IPS DF 19.7 (cell line): ENCODE measurements around the gene FRMD4A.
"Not testable (repeated sequence)": the region's sequence is repeated elsewhere in the genome, so short reads cannot be mapped to it uniquely, and the experiment has no call there.

Experiments used
- DNase-seq: peaks from one replicate; pipeline ENCODE4 v3.0.0-alpha.2; 2013; ENCODE audit warnings: low read depth, low spot score

Gene FRMD4A

DNA sequence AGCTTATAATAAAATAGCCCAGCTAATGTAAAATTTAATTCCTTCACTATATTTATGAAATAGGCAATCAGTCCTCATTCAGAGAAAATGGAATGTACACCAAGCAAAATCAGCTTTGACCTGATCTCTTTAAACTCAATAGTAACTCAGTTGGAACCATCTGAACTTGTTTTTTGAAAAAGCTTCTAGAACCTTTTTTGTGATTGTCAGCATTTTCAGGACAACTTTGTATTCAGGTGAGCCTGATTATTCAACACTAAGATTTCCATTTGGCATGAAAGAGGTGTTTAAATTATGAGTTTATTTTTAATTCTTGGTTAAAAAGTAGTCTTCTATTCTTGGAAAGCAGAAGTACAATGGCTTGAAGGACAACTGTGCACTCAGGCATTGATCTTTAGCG, 89.5 kb downstream of the FRMD4A start:
- DNase-seq, result no peak

DNA sequence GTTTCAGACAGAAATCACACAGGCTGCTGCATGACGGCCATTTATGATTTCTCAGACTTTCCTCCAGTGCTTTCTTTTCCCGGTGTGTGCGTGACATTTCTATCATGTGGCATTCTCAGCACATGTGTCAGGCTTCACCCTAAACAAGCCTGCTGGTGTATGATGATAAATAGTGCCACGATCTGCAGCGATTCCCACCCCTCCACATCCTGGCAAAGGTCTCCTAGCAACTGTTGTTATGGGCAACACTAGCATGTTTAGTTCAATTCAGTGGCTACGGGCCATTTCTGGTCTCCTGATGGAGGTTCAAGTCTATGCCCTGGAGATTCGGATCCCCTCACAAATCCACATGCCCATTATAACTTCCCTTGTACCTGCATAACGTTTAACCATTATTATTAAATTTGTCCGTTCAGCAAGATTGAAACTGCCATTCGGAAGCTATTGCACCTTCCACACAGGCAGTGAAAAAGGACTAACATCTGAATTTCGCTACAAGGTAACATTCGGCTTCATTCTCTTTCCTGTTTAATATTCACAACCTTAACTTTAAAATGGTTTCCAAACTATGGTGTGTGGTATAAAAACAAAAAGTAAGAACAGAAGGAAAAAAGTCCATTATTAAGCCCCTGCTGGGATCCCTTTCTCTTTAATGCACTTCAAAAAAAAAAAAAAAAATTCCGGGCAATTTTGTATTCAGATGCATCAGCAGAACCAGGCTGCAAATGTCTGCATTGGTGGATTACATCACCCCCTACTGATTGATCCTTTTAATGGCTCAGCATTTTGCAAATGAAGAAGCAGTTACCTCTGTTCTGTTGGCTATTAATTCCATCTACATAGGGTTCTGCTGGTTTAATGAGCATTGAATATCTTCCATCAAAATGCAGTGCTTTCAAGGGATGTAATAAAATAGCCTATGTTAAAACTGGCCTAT, 90.2 kb downstream of the FRMD4A start:
- no peak for DNase-seq

DNA sequence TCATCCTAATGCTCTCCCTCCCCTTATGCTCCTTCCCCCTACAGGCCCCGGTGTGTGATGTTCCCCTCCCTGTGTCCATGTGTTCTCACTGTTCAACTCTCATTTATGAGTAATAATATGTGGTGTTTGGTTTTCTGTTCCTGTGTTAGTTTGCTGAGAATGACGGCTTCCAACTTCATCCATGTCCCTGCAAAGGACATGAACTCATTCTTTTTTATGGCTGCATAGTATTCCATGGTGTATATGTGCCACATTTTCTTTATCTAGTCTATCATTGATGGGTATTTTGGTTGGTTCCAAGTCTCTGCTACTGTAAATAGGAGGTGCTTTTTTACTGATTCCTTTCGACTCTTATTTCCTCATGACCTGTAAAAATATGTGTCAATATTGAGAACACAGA, 92.1 kb downstream of the FRMD4A start:
- not testable (repeated sequence) for DNase-seq

- no peak for DNase-seq
Measured at GRCh38 chr10:14236341-14236740, 94.4 kb downstream of the FRMD4A start.

DNA sequence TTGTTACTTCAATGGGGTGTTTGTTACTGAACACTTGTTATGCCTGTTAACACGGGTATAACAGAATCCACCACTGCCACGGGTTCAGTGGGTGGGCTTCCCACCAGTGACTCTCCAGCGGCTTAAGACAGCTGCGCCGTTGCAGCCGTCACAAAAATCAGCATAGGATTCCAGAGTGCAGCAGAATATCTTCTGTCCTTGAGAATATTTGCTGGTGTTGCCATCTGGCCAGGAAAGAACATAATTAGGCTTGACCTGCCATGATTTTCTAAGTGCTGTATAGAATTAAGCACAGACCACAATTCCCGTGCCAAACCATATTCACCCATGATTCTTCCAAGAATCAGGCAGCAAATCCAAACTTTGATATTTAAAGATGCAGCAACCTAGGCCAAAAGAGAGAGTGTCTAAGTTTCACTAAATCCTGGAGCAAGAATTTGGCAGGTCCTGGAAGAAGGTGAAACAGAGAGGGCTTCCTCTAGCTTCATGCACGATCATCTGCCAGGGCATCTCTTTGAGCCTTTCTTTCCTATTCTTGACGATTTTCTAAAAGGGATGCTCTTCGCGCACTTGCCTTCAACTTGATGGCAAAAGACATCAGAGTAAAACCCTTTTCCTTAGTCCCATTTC, 95.0 kb downstream of the FRMD4A start:
- DNase-seq, result no peak

GRCh38 chr10:14233566-14233965, 97.2 kb downstream of the FRMD4A start:
- no peak for DNase-seq

GRCh38 chr10:14228798-14229197, 101.9 kb downstream of the FRMD4A start:
- not testable (repeated sequence) for DNase-seq

DNA sequence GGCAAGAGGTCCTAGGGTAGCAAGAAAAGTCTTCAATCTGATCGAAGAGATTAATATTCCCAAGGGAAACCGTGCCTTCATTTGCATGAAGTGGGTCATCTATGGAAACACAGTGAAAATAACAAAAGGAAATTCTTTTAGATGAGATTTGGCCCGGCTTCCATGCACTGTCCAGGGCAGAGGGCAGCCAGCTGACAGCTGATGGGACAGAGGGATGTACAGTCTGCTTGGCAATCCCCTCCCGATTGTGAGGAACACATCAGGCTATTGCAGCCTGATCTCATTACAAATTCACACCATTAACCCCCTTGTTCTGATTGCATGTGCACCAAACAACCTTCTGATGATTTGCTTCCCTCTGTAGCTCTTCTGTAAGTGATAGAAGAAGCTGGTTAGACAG, 105.3 kb downstream of the FRMD4A start:
- DNase-seq, result no peak

DNA sequence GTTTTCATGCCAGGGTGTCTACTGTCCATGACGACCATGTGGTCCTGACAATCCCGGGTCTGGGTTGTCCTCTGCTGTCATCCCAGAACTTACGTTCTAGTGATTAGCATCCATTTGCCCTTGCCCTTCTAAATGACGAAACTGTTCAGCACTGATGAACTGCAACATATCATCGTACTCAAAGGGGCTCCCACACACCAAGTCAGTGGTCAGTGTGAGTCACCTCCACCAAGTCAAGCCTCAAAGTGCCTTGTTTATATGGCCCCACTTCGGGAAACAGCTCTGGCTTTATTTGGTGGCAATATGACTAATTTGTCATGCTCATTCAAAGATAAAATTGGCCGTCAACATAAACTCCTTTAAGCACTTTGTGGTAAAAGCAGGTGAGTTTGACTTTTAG, 110.7 kb downstream of the FRMD4A start:
- no peak for DNase-seq

GRCh38 chr10:14219411-14219810, 111.3 kb downstream of the FRMD4A start:
- no peak for DNase-seq

- no peak for DNase-seq
Measured at GRCh38 chr10:14215641-14216040, 115.1 kb downstream of the FRMD4A start.

GRCh38 chr10:14213703-14214102, 117.0 kb downstream of the FRMD4A start:
- not testable (repeated sequence) for DNase-seq

DNA sequence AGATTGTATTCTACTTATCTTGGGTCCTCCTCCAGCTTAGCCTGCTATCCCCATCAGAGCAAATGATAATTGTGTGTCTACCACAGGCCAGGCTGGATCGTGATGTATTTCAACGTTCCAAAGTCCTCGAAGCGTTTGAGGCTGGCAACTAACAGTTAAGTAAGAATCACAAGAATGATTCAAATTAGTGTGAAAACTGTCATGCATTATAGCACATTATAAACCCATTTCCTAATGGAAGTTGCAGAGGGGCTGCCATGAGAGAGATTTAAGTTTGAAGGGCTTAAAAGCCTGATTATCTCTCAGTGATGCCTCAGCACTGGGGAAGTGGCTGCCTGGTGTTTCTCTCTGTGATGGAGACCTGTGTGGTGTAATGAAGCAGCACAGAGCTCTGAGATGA, 119.1 kb downstream of the FRMD4A start:
- DNase-seq, result no peak

DNA sequence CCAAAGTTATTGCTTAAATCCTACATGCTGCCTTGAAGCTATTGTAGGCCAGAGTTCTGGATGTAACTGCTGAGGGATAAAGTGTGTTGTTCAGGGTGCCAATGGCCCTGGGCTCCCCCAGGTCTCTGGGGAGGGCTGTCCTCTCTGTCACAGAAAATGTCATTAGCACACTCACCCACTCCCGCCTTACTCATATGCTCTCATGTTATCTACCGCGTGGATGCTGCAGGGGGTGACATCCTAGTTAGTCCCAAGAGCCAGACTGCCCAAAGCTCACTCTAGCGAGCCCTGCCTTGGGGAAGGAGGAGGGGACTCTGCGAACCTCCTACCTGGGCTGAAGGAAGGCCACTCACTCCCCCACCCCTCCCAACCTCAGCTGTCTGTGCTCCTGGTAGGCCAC, 122.5 kb downstream of the FRMD4A start:
- no peak for DNase-seq

GRCh38 chr10:14205233-14205632, 125.5 kb downstream of the FRMD4A start:
- DNase-seq, result no peak

DNA sequence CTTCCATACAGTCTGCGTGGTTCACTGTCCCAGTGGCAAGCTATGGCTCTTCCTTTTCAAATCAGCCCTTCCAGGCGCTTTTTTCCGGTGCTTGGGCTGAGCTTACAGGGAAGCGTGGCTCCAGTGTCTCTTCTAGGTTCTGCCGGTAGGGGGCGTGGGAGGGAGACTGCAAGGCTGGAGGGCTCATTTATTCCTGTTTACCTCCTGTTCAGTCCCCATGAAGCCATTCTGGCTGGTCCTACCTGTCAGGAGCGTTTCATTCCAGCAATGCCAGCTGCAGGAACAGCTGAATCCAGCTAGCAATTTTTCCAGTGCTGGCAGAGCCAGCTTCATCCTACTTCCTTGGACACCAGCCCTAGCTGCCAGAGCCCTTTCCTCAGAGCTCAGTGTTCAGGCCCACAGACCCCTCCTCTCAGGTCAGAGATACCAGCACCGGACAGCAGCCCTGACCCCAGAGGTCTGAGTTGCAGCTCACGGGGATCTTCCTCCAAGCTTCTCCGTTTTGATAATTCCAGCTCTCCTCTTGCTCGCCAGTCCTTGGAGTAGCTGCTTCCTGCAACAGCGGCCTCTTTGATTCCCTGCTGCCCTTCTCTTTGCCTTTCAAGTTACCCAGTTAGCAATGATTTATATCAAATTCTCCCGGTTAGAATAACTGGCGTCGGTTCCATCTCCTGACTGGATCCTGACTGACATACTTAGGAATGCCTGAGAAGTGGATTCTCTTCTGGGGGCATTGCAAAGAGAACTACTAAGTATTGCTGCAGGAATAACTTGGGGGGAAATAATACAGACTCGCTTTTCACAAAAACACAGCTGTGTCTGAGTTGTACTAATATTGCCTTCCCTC, 129.8 kb downstream of the FRMD4A start:
- peak; percentile 20 for DNase-seq

DNA sequence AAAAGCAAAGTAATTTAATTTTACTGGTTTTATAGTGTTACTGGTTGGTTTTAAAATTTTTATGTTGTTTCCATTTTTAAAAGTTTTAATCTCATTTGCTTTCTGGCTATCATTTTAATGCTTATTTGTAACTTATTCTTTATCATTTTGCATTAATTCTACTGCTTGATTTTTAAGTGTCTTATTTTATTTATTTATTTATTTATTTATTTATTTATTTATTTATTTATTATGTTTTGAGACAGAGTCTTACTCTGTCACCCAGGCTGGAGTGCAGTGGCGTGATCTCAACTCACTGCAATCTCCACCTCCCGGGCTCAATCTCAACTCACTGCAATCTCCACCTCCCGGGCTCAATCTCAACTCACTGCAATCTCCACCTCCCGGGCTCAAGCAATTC, 131.6 kb downstream of the FRMD4A start:
- DNase-seq, result not testable (repeated sequence)

DNA sequence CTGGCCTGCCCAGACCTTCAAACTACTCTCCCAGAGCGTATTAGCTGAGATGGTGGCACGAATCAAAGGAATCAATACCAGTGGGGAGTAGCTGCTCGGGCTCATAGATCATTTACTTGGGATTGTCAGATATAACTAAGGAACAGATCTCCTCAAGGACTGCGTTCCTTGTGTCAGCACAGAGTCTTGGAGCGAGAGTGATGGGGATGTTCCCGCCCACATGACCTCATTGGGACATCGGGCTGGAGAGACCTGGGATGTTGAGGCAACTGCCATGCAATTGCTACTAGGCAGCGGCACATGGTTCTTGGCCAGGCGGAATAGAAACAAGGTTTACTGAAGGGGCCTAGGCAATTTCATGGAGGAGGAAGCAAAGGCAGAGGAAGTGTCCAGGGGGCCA, 132.6 kb downstream of the FRMD4A start:
- no peak for DNase-seq

- no peak for DNase-seq
Measured at GRCh38 chr10:14196113-14196512, 134.6 kb downstream of the FRMD4A start.

DNA sequence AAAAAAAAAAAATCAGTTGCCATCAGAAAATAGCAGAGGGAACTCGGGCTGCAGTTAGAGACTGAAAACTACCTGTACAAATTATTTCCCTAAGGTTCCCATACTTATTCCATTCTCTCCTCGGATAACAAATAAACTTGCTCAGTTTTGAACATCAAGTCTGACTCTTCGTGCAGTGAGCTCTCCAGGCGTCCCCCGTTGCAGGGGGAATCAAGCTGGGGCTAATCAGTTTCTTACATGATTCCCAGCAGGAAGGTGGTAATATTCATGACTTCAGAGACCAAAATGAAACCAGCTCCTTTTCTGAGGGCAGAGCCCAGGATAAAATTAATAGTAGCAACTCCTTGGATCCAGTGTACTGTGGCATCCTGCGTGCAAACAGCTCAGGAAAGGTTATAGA, 135.3 kb downstream of the FRMD4A start:
- no peak for DNase-seq

DNA sequence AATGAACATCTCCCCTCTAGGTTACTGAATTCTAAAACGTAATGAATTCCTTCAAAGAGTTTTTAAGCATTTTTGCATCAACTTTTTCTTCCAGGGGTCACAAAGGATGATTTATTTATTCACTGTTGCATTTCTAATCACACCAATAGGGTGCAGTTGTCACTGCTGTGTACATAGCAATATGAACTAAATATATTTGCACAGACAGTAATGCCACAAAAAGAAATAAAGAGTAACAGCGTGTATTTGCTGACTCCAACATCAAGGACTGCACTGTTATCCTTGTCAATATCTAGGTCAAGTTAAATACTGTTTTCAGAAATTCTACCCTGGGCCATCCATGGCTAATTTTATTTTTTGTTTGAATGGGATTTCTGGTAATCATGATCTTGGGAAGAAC, 138.0 kb downstream of the FRMD4A start:
- no peak for DNase-seq

- DNase-seq, result no peak
Measured at GRCh38 chr10:14191871-14192270, 138.9 kb downstream of the FRMD4A start.
